AG04450 (cell line): ENCODE results near the gene VPS54. TPM values are rescaled to one million over a fixed set of nuclear protein-coding genes. Genes with fewer than 3 reads are reported as not detected.

Experiments
- CTCF ChIA-PET: fragments of 300-600, 350-600 bp; formaldehyde crosslinking; extraction: SDS; loops from one replicate; lab custom pipeline; 2022; ENCODE audit warnings: antibody characterized with exemption, inconsistent platforms; lab: Charles Lee
- POLR2A ChIA-PET: fragments of 350-600 bp; formaldehyde crosslinking; extraction: SDS; loops from one replicate; lab custom pipeline; 2021; ENCODE audit warnings: antibody characterized with exemption, inconsistent platforms; lab: Yijun Ruan, JAX
- DNase-seq: peaks from one replicate; pipeline ENCODE4 v3.0.0-alpha.2; 2011; ENCODE audit warnings: low read depth, low spot score
- H3K27ac ChIP-seq: one replicate; pipeline ENCODE4 v1.5.1; 2012; ENCODE audit warnings: low read depth, low read length, control low read depth
- H3K27me3 ChIP-seq: one replicate; pipeline ENCODE4 v1.6.0; 2012; ENCODE audit warnings: low read length; ENCODE audit not compliant: control insufficient read depth, insufficient read depth
- H3K4me3 ChIP-seq: 2 replicates; pipeline ENCODE4 v1.5.1; 2011; ENCODE audit warnings: mild to moderate bottlenecking, low read depth, low read length, control low read depth
- H3K9me3 ChIP-seq: 2 replicates; pipeline ENCODE4 v1.5.1; 2012; ENCODE audit warnings: low read length; ENCODE audit not compliant: control insufficient read depth, insufficient read depth
- CTCF ChIP-seq: IDR thresholded peaks from 2 replicates; pipeline ENCODE4 v1.5.1; 2011; ENCODE audit warnings: low read depth, low read length, control low read depth, inconsistent platforms
- polyA plus RNA-seq: library from polyadenylated mRNA; depleted of rRNA; stranded (reverse); fragments of >200 nt; gene quantifications from 2 replicates; pipeline ENCODE4 v1.2.3, GENCODE V29; 2011

The VPS54 gene
- polyA plus RNA-seq, 1 experiment = 21.9 TPM

GRCh38 chr2:64024259-64024949 is 5.2 kb upstream of the VPS54 start:
- H3K27ac ChIP-seq = no peak overlapping the region
- ChIA-PET CTCF (interaction anchor here (1.3 kb wide), 1 partner anchor 307 kb away, joined by 3 read pairs; no protein-coding TSS in a partner anchor), POLR2A (no interaction called here)
- TF ChIP-seq CTCF = no peak
- DNase-seq = no peak
- no peaks in the 10 kb centered on the region for H3K27me3 ChIP-seq
- H3K4me3 ChIP-seq = no peak overlapping the region
- no peaks in the 10 kb centered on the region for H3K9me3 ChIP-seq

GRCh38 chr2:64023485-64024258 is 4.4 kb upstream of the VPS54 start:
- H3K4me3 ChIP-seq = no peak overlapping the region
- no peak for TF ChIP-seq CTCF
- DNase-seq = no peak
- H3K9me3 ChIP-seq = no peaks in the 10 kb centered on the region
- CTCF ChIA-PET = interaction anchor here (1.3 kb wide), 1 partner anchor 308 kb away, joined by 3 read pairs; no protein-coding TSS in a partner anchor
- POLR2A ChIA-PET = no interaction called here
- no peak overlapping the region for H3K27ac ChIP-seq
- H3K27me3 ChIP-seq = no peaks in the 10 kb centered on the region

- no peak for DNase-seq
Observed at GRCh38 chr2:64021578-64021977, 2.4 kb upstream of the VPS54 start.

GRCh38 chr2:64019975-64020528 is 824 bp upstream of the VPS54 start:
- CTCF ChIA-PET = no interaction called here
- Histone ChIP-seq H3K9me3 (no peaks in the 10 kb centered on the region), H3K27ac (peak overlapping the region; percentile 85), H3K4me3 (peak overlapping the region; percentile 72; the same call in 1 of the 2 replicates), H3K27me3 (no peaks in the 10 kb centered on the region)
- TF ChIP-seq CTCF = no peak
- POLR2A ChIA-PET = no interaction called here
- DNase-seq = no peak

More at GRCh38 chr2:64021578-64021977, 2.4 kb upstream of the VPS54 start:
- H3K9me3 ChIP-seq = no peaks in the 10 kb centered on the region
- no peak overlapping the region for H3K27ac ChIP-seq
- no peak for TF ChIP-seq CTCF
- CTCF ChIA-PET = interaction anchor here (1.0 kb wide), 1 partner anchor 309 kb away, joined by 5 read pairs; no protein-coding TSS in a partner anchor
- H3K27me3 ChIP-seq = no peaks in the 10 kb centered on the region
- no peak overlapping the region for H3K4me3 ChIP-seq
- POLR2A ChIA-PET = no interaction called here
